Measurements from ENCODE around the gene CCDC102A. TPM values are rescaled to one million over a fixed set of nuclear protein-coding genes. Genes with fewer than 3 reads are reported as not detected.

CCDC102A gene
- total and polyA plus RNA-seq, 2 of the 13 experiments (the other 11 are each of a cell fraction or from before 2014, with no cell fraction given), result 2.1 to 2.8 TPM

DNA sequence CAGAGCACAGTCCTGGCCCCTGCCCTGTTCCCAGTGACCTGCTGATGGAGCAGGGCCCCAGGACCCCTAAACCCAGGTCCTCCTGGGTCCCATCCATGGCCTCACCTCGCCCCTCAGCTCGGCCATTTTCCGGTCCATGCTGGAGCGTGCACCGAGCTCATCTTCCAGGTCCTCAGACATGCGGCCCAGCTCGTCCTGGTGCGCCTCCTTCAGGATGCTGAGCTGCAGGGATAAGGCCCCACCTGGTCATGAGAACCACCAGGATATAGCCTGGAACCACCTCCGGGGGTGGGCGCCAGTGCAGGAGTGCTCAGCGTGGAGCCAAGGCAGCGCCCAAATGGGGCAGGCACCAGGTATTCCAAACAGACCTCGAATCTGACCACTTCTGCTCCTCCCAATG is 17.9 kb downstream of the CCDC102A start (continued):
- TF ChIP-seq, protein P1, sequence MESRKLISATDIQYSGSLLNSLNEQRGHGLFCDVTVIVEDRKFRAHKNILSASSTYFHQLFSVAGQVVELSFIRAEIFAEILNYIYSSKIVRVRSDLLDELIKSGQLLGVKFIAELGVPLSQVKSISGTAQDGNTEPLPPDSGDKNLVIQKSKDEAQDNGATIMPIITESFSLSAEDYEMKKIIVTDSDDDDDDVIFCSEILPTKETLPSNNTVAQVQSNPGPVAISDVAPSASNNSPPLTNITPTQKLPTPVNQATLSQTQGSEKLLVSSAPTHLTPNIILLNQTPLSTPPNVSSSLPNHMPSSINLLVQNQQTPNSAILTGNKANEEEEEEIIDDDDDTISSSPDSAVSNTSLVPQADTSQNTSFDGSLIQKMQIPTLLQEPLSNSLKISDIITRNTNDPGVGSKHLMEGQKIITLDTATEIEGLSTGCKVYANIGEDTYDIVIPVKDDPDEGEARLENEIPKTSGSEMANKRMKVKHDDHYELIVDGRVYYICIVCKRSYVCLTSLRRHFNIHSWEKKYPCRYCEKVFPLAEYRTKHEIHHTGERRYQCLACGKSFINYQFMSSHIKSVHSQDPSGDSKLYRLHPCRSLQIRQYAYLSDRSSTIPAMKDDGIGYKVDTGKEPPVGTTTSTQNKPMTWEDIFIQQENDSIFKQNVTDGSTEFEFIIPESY (CRISPR knock-in tag; IDR thresholded peaks at IDR 0.05), result peak; percentile 53; the same call in 1 of the 2 replicates
- TF ChIP-seq, protein P2, sequence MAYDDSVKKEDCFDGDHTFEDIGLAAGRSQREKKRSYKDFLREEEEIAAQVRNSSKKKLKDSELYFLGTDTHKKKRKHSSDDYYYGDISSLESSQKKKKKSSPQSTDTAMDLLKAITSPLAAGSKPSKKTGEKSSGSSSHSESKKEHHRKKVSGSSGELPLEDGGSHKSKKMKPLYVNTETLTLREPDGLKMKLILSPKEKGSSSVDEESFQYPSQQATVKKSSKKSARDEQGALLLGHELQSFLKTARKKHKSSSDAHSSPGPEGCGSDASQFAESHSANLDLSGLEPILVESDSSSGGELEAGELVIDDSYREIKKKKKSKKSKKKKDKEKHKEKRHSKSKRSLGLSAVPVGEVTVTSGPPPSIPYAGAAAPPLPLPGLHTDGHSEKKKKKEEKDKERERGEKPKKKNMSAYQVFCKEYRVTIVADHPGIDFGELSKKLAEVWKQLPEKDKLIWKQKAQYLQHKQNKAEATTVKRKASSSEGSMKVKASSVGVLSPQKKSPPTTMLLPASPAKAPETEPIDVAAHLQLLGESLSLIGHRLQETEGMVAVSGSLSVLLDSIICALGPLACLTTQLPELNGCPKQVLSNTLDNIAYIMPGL (CRISPR knock-in tag; IDR thresholded peaks at IDR 0.05; ENCODE audit: borderline replicate concordance in 1 of 2, low read depth in 1 of 2), result peak in 1 of 2 experiments; percentile 23; a peak in 1 of 4 replicates
- TF ChIP-seq KLF9 (CRISPR knock-in tag; IDR thresholded peaks at IDR 0.05; ENCODE audit: low read depth) (no peak), POLR2A (IDR thresholded peaks at IDR 0.05; ENCODE audit: insufficient read depth in 1 of 2, low read depth in 2 of 2, low read length in 2 of 2) (no peak), MTA1 (CRISPR knock-in tag; IDR thresholded peaks at IDR 0.05; ENCODE audit: borderline replicate concordance) (no peak), ZFP62 (CRISPR knock-in tag; IDR thresholded peaks at IDR 0.05) (no peak), CC2D1A (CRISPR knock-in tag; IDR thresholded peaks at IDR 0.05) (no peak), ZNF605 (CRISPR knock-in tag; IDR thresholded peaks at IDR 0.05) (peak; percentile 53; the same call in 1 of the 2 replicates), NFYB (CRISPR knock-in tag; IDR thresholded peaks at IDR 0.05) (no peak), PAX8 (CRISPR knock-in tag; IDR thresholded peaks at IDR 0.05; ENCODE audit: borderline replicate concordance) (no peak), MYC (CRISPR knock-in tag; IDR thresholded peaks at IDR 0.05; ENCODE audit: borderline replicate concordance) (peak; percentile 42; the same call in 1 of the 2 replicates), ZNF205 (CRISPR knock-in tag; IDR thresholded peaks at IDR 0.05) (no peak), TBL1XR1 (IDR thresholded peaks at IDR 0.05; ENCODE audit: borderline replicate concordance, low read length, partially characterized antibody) (no peak), SOX6 (IDR thresholded peaks at IDR 0.05) (no peak), SOX6 (CRISPR knock-in tag; IDR thresholded peaks at IDR 0.05) (0 out of 2 replicates have a peak, but pooled peaks have one; percentile 9), SNRNP70 (IDR thresholded peaks at IDR 0.05; ENCODE audit: low read depth, low read length) (no peak), ZNF296 (CRISPR knock-in tag; conservative IDR thresholded peaks at IDR 0.05) (no peak), MZF1 (CRISPR knock-in tag; IDR thresholded peaks at IDR 0.05; ENCODE audit: borderline replicate concordance) (no peak)
- TF ChIP-seq, protein P3, sequence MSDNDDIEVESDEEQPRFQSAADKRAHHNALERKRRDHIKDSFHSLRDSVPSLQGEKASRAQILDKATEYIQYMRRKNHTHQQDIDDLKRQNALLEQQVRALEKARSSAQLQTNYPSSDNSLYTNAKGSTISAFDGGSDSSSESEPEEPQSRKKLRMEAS (IDR thresholded peaks at IDR 0.05), result peak; percentile 28; the same call in 1 of the 2 replicates
- TF ChIP-seq, protein P4, sequence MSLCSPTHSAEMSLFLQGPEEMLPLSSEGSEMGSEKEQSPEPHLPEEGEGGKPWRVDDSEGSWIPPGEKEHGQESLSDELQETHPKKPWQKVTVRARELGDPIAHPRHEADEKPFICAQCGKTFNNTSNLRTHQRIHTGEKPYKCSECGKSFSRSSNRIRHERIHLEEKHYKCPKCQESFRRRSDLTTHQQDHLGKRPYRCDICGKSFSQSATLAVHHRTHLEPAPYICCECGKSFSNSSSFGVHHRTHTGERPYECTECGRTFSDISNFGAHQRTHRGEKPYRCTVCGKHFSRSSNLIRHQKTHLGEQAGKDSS (CRISPR knock-in tag; IDR thresholded peaks at IDR 0.05; ENCODE audit: borderline replicate concordance, low read depth), result peak; percentile 84; the same call in 1 of the 2 replicates
- TF ChIP-seq, protein P5, sequence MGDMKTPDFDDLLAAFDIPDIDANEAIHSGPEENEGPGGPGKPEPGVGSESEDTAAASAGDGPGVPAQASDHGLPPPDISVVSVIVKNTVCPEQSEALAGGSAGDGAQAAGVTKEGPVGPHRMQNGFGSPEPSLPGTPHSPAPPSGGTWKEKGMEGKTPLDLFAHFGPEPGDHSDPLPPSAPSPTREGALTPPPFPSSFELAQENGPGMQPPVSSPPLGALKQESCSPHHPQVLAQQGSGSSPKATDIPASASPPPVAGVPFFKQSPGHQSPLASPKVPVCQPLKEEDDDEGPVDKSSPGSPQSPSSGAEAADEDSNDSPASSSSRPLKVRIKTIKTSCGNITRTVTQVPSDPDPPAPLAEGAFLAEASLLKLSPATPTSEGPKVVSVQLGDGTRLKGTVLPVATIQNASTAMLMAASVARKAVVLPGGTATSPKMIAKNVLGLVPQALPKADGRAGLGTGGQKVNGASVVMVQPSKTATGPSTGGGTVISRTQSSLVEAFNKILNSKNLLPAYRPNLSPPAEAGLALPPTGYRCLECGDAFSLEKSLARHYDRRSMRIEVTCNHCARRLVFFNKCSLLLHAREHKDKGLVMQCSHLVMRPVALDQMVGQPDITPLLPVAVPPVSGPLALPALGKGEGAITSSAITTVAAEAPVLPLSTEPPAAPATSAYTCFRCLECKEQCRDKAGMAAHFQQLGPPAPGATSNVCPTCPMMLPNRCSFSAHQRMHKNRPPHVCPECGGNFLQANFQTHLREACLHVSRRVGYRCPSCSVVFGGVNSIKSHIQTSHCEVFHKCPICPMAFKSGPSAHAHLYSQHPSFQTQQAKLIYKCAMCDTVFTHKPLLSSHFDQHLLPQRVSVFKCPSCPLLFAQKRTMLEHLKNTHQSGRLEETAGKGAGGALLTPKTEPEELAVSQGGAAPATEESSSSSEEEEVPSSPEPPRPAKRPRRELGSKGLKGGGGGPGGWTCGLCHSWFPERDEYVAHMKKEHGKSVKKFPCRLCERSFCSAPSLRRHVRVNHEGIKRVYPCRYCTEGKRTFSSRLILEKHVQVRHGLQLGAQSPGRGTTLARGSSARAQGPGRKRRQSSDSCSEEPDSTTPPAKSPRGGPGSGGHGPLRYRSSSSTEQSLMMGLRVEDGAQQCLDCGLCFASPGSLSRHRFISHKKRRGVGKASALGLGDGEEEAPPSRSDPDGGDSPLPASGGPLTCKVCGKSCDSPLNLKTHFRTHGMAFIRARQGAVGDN (CRISPR knock-in tag; IDR thresholded peaks at IDR 0.05), result peak; percentile 45; the same call in 1 of the 2 replicates

Measured in HepG2 (cell line).